HepG2 (cell line): ENCODE results near the gene ART3. TPM values are rescaled to one million over a fixed set of nuclear protein-coding genes. Genes with fewer than 3 reads are reported as not detected.

Experiments used
- ATF2 ChIP-seq: sonication (generic); formaldehyde crosslinking; IDR thresholded peaks from 2 replicates; pipeline ENCODE4 v1.4.0; 2020; ENCODE audit warnings: missing genetic modification reagents
- CBX1 ChIP-seq: IDR thresholded peaks from one replicate; pipeline ENCODE4 v1.6.1; 2016; ENCODE audit warnings: antibody characterized with exemption, low read depth
- CEBPB ChIP-seq: IDR thresholded peaks from 2 replicates; pipeline ENCODE4 v1.6.1; 2011; ENCODE audit warnings: low read depth, low read length, improper control_type of control experiment, borderline replicate concordance
- CHD2 ChIP-seq: IDR thresholded peaks from 2 replicates; pipeline ENCODE4 v1.6.1; 2011; ENCODE audit warnings: low read depth, low read length, improper control_type of control experiment
- HIVEP1 ChIP-seq: sonication (generic); formaldehyde crosslinking; IDR thresholded peaks from 2 replicates; pipeline ENCODE4 v1.4.0; 2020; ENCODE audit warnings: mild to moderate bottlenecking, missing genetic modification reagents
- HNRNPUL1 ChIP-seq: fragments of 200-400 bp; formaldehyde crosslinking; IDR thresholded peaks from 2 replicates; pipeline ENCODE4 v1.6.1; 2017; ENCODE audit warnings: low read depth, mild to moderate bottlenecking, low read length, moderate library complexity
- MIER2 ChIP-seq: IDR thresholded peaks from 2 replicates; pipeline ENCODE4 v1.6.1; 2016; ENCODE audit warnings: missing biosample characterization, missing genetic modification reagents
- MLXIP ChIP-seq: sonication (generic); formaldehyde crosslinking; IDR thresholded peaks from 2 replicates; pipeline ENCODE4 v1.9.0; 2021; ENCODE audit warnings: missing genetic modification reagents, borderline replicate concordance
- MXI1 ChIP-seq: IDR thresholded peaks from 3 replicates; pipeline ENCODE4 v1.6.1; 2012; ENCODE audit warnings: low read depth, low read length, inconsistent platforms, borderline replicate concordance
- NFE2 ChIP-seq: sonication (generic); formaldehyde crosslinking; IDR thresholded peaks from 2 replicates; pipeline ENCODE4 v1.4.0; 2020; ENCODE audit warnings: missing genetic modification reagents
- NFE2L2 ChIP-seq: fragments of 150-350 bp; IDR thresholded peaks from 2 replicates; pipeline ENCODE4 v1.6.1; 2014; ENCODE audit warnings: low read length
- RELA ChIP-seq: sonication (generic); formaldehyde crosslinking; IDR thresholded peaks from 2 replicates; pipeline ENCODE4 v1.4.0; 2020; ENCODE audit warnings: missing genetic modification reagents
- STAT6 ChIP-seq: sonication (generic); formaldehyde crosslinking; IDR thresholded peaks from 2 replicates; pipeline ENCODE4 v1.4.0; 2020; ENCODE audit warnings: missing genetic modification reagents, mild to moderate bottlenecking, borderline replicate concordance
- ZBTB1 ChIP-seq: sonication (generic); formaldehyde crosslinking; IDR thresholded peaks from 2 replicates; pipeline ENCODE4 v1.4.0; 2020; ENCODE audit warnings: missing genetic modification reagents, borderline replicate concordance
- ZBTB37 ChIP-seq: sonication (generic); formaldehyde crosslinking; IDR thresholded peaks from 2 replicates; pipeline ENCODE4 v1.4.0; 2020; ENCODE audit warnings: mild to moderate bottlenecking, missing genetic modification reagents
- ZEB1 ChIP-seq: IDR thresholded peaks from 2 replicates; pipeline ENCODE4 v1.6.1; 2012; ENCODE audit warnings: mild to moderate bottlenecking, low read depth, inconsistent platforms; ENCODE audit not compliant: insufficient replicate concordance
- ZNF230 ChIP-seq: sonication (generic); formaldehyde crosslinking; IDR thresholded peaks from 2 replicates; pipeline ENCODE4 v1.4.0; 2020; ENCODE audit warnings: mild to moderate bottlenecking, missing genetic modification reagents
- ZNF253 ChIP-seq: sonication (generic); formaldehyde crosslinking; IDR thresholded peaks from 2 replicates; pipeline ENCODE4 v1.8.0; 2022; ENCODE audit warnings: mild to moderate bottlenecking, missing genetic modification reagents, borderline replicate concordance
- ZNF317 ChIP-seq: sonication (generic); formaldehyde crosslinking; IDR thresholded peaks from 2 replicates; pipeline ENCODE4 v1.5.0; 2020; ENCODE audit warnings: mild to moderate bottlenecking, missing genetic modification reagents
- ZNF33A ChIP-seq: sonication (generic); formaldehyde crosslinking; IDR thresholded peaks from 2 replicates; pipeline ENCODE4 v1.5.1; 2020; ENCODE audit warnings: missing genetic modification reagents, mild to moderate bottlenecking, moderate library complexity, borderline replicate concordance
- ZNF766 ChIP-seq: sonication (generic); formaldehyde crosslinking; IDR thresholded peaks from 2 replicates; pipeline ENCODE4 v1.5.0; 2020; ENCODE audit warnings: missing genetic modification reagents, borderline replicate concordance
- ZNF850 ChIP-seq: sonication (generic); formaldehyde crosslinking; conservative IDR thresholded peaks from 2 replicates; pipeline ENCODE4 v1.9.0; 2021; ENCODE audit warnings: mild to moderate bottlenecking, missing genetic modification reagents
- polyA plus RNA-seq, 8 experiments: library from polyadenylated mRNA; depleted of rRNA in 3 of 8; stranded (reverse) in 7 of 8; unstranded in 1 of 8; fragments of >200 nt; fragmentation: Illumina TruSeq in 4 of 8; extraction: Trizol in 4 of 8; gene quantifications; 2 replicates each; pipeline versions ENCODE4 v1.2.1 to v1.2.3, GENCODE V29; 2011 to 2016; ENCODE audit warnings: low read depth in 4 of 8, missing spikeins in 1 of 8, mixed read lengths in 1 of 8; ENCODE audit not compliant: insufficient read depth in 1 of 8
- total RNA-seq, 5 experiments: library from RNA; depleted of rRNA; stranded (reverse); fragments of >200 nt; fragmentation: Illumina TruSeq; extraction: Trizol; gene quantifications; 2 replicates each; pipeline ENCODE4 v1.2.3, GENCODE V29; 2016; ENCODE audit warnings: low read depth in 1 of 5

The ART3 gene
- total and polyA plus RNA-seq, 2 of the 13 experiments (the other 11 are each of a cell fraction or from before 2014, with no cell fraction given) = not detected

- TF ChIP-seq ZNF253 (CRISPR knock-in tag) = no peak
- no peak for TF ChIP-seq CEBPB
- TF ChIP-seq NFE2L2 = no peak
- TF ChIP-seq CBX1 = peak; percentile 96
- TF ChIP-seq ZEB1 = no peak
- peak; percentile 95 for TF ChIP-seq ATF2 (CRISPR knock-in tag)
- TF ChIP-seq ZNF766 (CRISPR knock-in tag) = peak; percentile 70; the same call in 1 of the 2 replicates
- TF ChIP-seq HNRNPUL1 = no peak
- TF ChIP-seq MLXIP (CRISPR knock-in tag) = 0 out of 2 replicates have a peak, but pooled peaks have one; percentile 67
- no peak for TF ChIP-seq ZBTB1
- peak; percentile 62; the same call in 1 of the 2 replicates for TF ChIP-seq CHD2
- peak; percentile 98; the same call in 2 of the 3 replicates for TF ChIP-seq MXI1
- TF ChIP-seq HIVEP1 (CRISPR knock-in tag) = peak; percentile 86
- no peak; the same call in 1 of the 2 replicates for TF ChIP-seq ZNF317
- TF ChIP-seq STAT6 (CRISPR knock-in tag) = peak; percentile 81; the same call in 1 of the 2 replicates
- TF ChIP-seq MIER2 (CRISPR knock-in tag) = peak; percentile 63; the same call in 1 of the 2 replicates
- TF ChIP-seq ZNF230 (CRISPR knock-in tag) = peak; percentile 86
- no peak for TF ChIP-seq ZNF850
- TF ChIP-seq RELA (CRISPR knock-in tag) = 0 out of 2 replicates have a peak, but pooled peaks have one; percentile 72
- TF ChIP-seq NFE2 = no peak
- TF ChIP-seq ZBTB37 (CRISPR knock-in tag) = no peak
- no peak for TF ChIP-seq ZNF33A (CRISPR knock-in tag)
Observed at GRCh38 chr4:76148142-76148865, 73.8 kb downstream of the ART3 start, which contains the start of gene NUP54 (continued).
